DND-41 (cell line): Measurements from ENCODE around the gene SLC8A2.

Experiments
- ATAC-seq: fragments of 200-7000 bp; cut with Tn5 transposase; 3 replicates; pipeline ENCODE4 v1.9.1; 2021; ENCODE audit warnings: low read depth; ENCODE audit not compliant: insufficient read depth
- DNase-seq: peaks from one replicate; pipeline ENCODE4 v3.0.0-alpha.2; 2020
- H2AFZ ChIP-seq: 2 replicates; pipeline ENCODE4 v1.6.0; 2012; ENCODE audit warnings: low read depth, low read length
- H3K27ac ChIP-seq: 2 replicates; pipeline ENCODE4 v1.5.1; 2012; ENCODE audit warnings: low read length, inconsistent platforms
- H3K27me3 ChIP-seq: fragments of 200-600 bp; sonication (generic); 2 replicates; pipeline ENCODE4 v1.6.0; 2012; ENCODE audit warnings: low read length, mild to moderate bottlenecking, inconsistent platforms; ENCODE audit not compliant: insufficient read depth, poor library complexity
- H3K36me3 ChIP-seq: 2 replicates; pipeline ENCODE4 v1.5.1; 2012; ENCODE audit warnings: low read length, inconsistent platforms; ENCODE audit not compliant: insufficient read depth
- H3K4me1 ChIP-seq: 2 replicates; pipeline ENCODE4 v1.5.1; 2012; ENCODE audit warnings: mild to moderate bottlenecking, low read length; ENCODE audit not compliant: insufficient read depth
- H3K4me2 ChIP-seq: 2 replicates; pipeline ENCODE4 v1.6.0; 2012; ENCODE audit warnings: mild to moderate bottlenecking, moderate library complexity, low read length, inconsistent platforms; ENCODE audit not compliant: insufficient read depth
- H3K4me3 ChIP-seq, 2 experiments: fragments of 200-600 bp in 1 of 2; shearing (Covaris generic) in 1 of 2; 2 replicates each; pipeline ENCODE4 v1.5.1; 2012 to 2016; ENCODE audit warnings: inconsistent platforms in 2 of 2, low read length in 2 of 2, mild to moderate bottlenecking in 2 of 2, low read depth in 1 of 2, moderate library complexity in 1 of 2
- H3K79me2 ChIP-seq: 2 replicates; pipeline ENCODE4 v1.6.0; 2012; ENCODE audit warnings: low read length, inconsistent platforms; ENCODE audit not compliant: insufficient read depth
- H3K9ac ChIP-seq: 2 replicates; pipeline ENCODE4 v1.6.0; 2012; ENCODE audit warnings: low read depth, mild to moderate bottlenecking, inconsistent platforms, low read length, moderate library complexity
- H3K9me3 ChIP-seq: 2 replicates; pipeline ENCODE4 v1.5.1; 2012; ENCODE audit warnings: low read length, moderate library complexity, mild to moderate bottlenecking, inconsistent platforms; ENCODE audit not compliant: insufficient read depth, severe bottlenecking
- H4K20me1 ChIP-seq: 2 replicates; pipeline ENCODE4 v1.6.0; 2012; ENCODE audit warnings: low read length; ENCODE audit not compliant: insufficient read depth
- CTCF ChIP-seq: IDR thresholded peaks from 2 replicates; pipeline ENCODE4 v1.5.1; 2012; ENCODE audit warnings: borderline replicate concordance, low read length, moderate library complexity, mild to moderate bottlenecking; ENCODE audit not compliant: poor library complexity, severe bottlenecking; ENCODE audit errors: extremely low read depth
- EZH2 ChIP-seq: IDR thresholded peaks from 3 replicates; pipeline ENCODE4 v1.6.1; 2012; ENCODE audit warnings: borderline replicate concordance, low read depth, mild to moderate bottlenecking, moderate library complexity, low read length, inconsistent platforms; ENCODE audit not compliant: severe bottlenecking

SLC8A2 gene

GRCh38 chr19:47509973-47510372 lies 38.3 kb upstream of the SLC8A2 start:
- Histone ChIP-seq H3K4me1 (peaks cover 25% of the 10 kb centered on the region), H3K4me2 (no peak overlapping the region), H3K9me3 (no peaks in the 10 kb centered on the region), H4K20me1 (peaks cover 91% of the 10 kb centered on the region), H3K27me3 (no peaks in the 10 kb centered on the region), H3K36me3 (peaks cover 7% of the 10 kb centered on the region; the same call in 1 of the 2 replicates), H3K79me2 (peaks cover 89% of the 10 kb centered on the region), H3K9ac (no peak overlapping the region), H2AFZ (no peak overlapping the region), H3K4me3 (no peak overlapping the region), H3K27ac (no peak overlapping the region)
- no peak for ATAC-seq
- TF ChIP-seq CTCF, result no peak
- no peak for TF ChIP-seq EZH2
- no peak for DNase-seq

GRCh38 chr19:47509170-47509847 lies 37.6 kb upstream of the SLC8A2 start:
- peaks cover 84% of the 10 kb centered on the region for H3K79me2 ChIP-seq
- H3K4me3 ChIP-seq, result no peak overlapping the region
- no peak overlapping the region for H3K4me2 ChIP-seq
- H3K27me3 ChIP-seq, result no peaks in the 10 kb centered on the region
- H2AFZ ChIP-seq, result no peak overlapping the region
- H4K20me1 ChIP-seq, result peaks cover 90% of the 10 kb centered on the region
- no peak for TF ChIP-seq CTCF
- TF ChIP-seq EZH2, result no peak
- H3K36me3 ChIP-seq, result peaks cover 7% of the 10 kb centered on the region
- DNase-seq (no peak), ATAC-seq (no peak)
- peaks cover 25% of the 10 kb centered on the region for H3K4me1 ChIP-seq
- H3K9ac ChIP-seq, result no peak overlapping the region
- H3K9me3 ChIP-seq, result no peaks in the 10 kb centered on the region
- H3K27ac ChIP-seq, result no peak overlapping the region

- Histone ChIP-seq H3K4me2 (no peak overlapping the region), H3K4me1 (peaks cover 19% of the 10 kb centered on the region), H3K27me3 (no peaks in the 10 kb centered on the region), H3K27ac (no peak overlapping the region), H3K9ac (no peak overlapping the region), H2AFZ (no peak overlapping the region), H4K20me1 (peaks cover 87% of the 10 kb centered on the region), H3K4me3 (no peak overlapping the region), H3K9me3 (no peaks in the 10 kb centered on the region), H3K36me3 (peaks cover 12% of the 10 kb centered on the region), H3K79me2 (peaks cover 78% of the 10 kb centered on the region)
- TF ChIP-seq CTCF (no peak), EZH2 (no peak)
- no peak for DNase-seq
- ATAC-seq, result no peak
Measured at GRCh38 chr19:47508721-47509120, 37.0 kb upstream of the SLC8A2 start.
